Endothelial cell of umbilical vein (primary cell): ENCODE data around the gene OR10P1. TPM values are rescaled to one million over a fixed set of nuclear protein-coding genes. Genes with fewer than 3 reads are reported as not detected.

Source experiments
- BruUV-seq: library from RNA; stranded (reverse); fragments of 400-500 nt; replicated peaks from 2 replicates; lab custom pipeline; 2021; lab: Mats Ljungman, UMichigan
- CTCF ChIA-PET: fragments of 300-600, 350-600 bp; sonication (Branson Sonifier 250); formaldehyde crosslinking; loops from one replicate; lab custom pipeline; 2021; ENCODE audit warnings: antibody characterized with exemption, inconsistent platforms; lab: Charles Lee
- POLR2A ChIA-PET: fragments of 300-600, 350-600 bp; sonication (Branson Sonifier 250); formaldehyde crosslinking; loops from one replicate; lab custom pipeline; 2021; ENCODE audit warnings: antibody characterized with exemption, inconsistent platforms; lab: Charles Lee
- DNase-seq: peaks from one replicate; pipeline ENCODE4 v3.0.0-alpha.2; 2011; ENCODE audit warnings: low read depth, low spot score
- FAIRE-seq: peaks from 2 replicates; lab custom pipeline; 2011; peaks lifted over from hg19 to GRCh38; lab: Jason Lieb, UNC
- H2AFZ ChIP-seq: 2 replicates; pipeline ENCODE4 v1.6.0; 2012; ENCODE audit warnings: low read depth, low read length, control low read depth, inconsistent platforms
- H3K27ac ChIP-seq: 2 replicates; pipeline ENCODE4 v1.5.1; 2011; ENCODE audit warnings: low read depth, mild to moderate bottlenecking, control low read depth, low read length, moderate library complexity; ENCODE audit not compliant: insufficient read depth
- H3K27me3 ChIP-seq, 2 experiments: 2 replicates each; pipeline versions ENCODE4 v1.6.0 to v1.6.1; 2011; ENCODE audit warnings: low read length in 2 of 2, mixed read lengths in 1 of 2; ENCODE audit not compliant: control insufficient read depth in 2 of 2, insufficient read depth in 2 of 2
- H3K36me3 ChIP-seq, 2 experiments: 2 replicates in 1 of 2; 3 replicates in 1 of 2; pipeline ENCODE4 v1.5.1; 2011; ENCODE audit warnings: low read length in 2 of 2, mild to moderate bottlenecking in 1 of 2, moderate library complexity in 1 of 2; ENCODE audit not compliant: control insufficient read depth in 2 of 2, insufficient read depth in 2 of 2; ENCODE audit errors: extremely low read depth in 1 of 2
- H3K4me1 ChIP-seq: 3 replicates; pipeline ENCODE4 v1.5.1; 2011; ENCODE audit warnings: mild to moderate bottlenecking, low read length; ENCODE audit not compliant: control insufficient read depth, insufficient read depth; ENCODE audit errors: extremely low read depth
- H3K4me2 ChIP-seq: 2 replicates; pipeline ENCODE4 v1.6.1; 2011; ENCODE audit warnings: low read length, control low read depth, mixed read lengths; ENCODE audit not compliant: insufficient read depth
- H3K4me3 ChIP-seq, 3 experiments: fragments of 200-600 bp in 1 of 3; sonication (generic), shearing (Covaris generic) in 1 of 3; replicated peaks in 1 of 3; 2 replicates each; pipeline ENCODE4 v1.5.1; 2011 to 2016; ENCODE audit warnings: control low read depth in 3 of 3, low read length in 3 of 3, mild to moderate bottlenecking in 2 of 3, inconsistent platforms in 1 of 3, low read depth in 1 of 3, moderate library complexity in 1 of 3; ENCODE audit not compliant: insufficient read depth in 1 of 3
- H3K79me2 ChIP-seq: 2 replicates; pipeline ENCODE4 v1.6.0; 2012; ENCODE audit warnings: low read length, inconsistent platforms; ENCODE audit not compliant: control insufficient read depth, insufficient read depth
- H3K9ac ChIP-seq: replicated peaks from 2 replicates; pipeline ENCODE3; 2011; ENCODE audit warnings: low read length, control low read depth; ENCODE audit not compliant: insufficient read depth; ENCODE audit errors: extremely low read depth
- H3K9me1 ChIP-seq: replicated peaks from 3 replicates; pipeline ENCODE4 v1.6.0; 2011; ENCODE audit warnings: mild to moderate bottlenecking, low read length; ENCODE audit not compliant: control insufficient read depth, insufficient read depth; ENCODE audit errors: extremely low read depth
- H3K9me3 ChIP-seq: replicated peaks from 2 replicates; pipeline ENCODE4 v1.5.1; 2012; ENCODE audit warnings: low read length, inconsistent platforms; ENCODE audit not compliant: control insufficient read depth, insufficient read depth
- H4K20me1 ChIP-seq: replicated peaks from 2 replicates; pipeline ENCODE3; 2011; ENCODE audit warnings: mild to moderate bottlenecking, low read length; ENCODE audit not compliant: control insufficient read depth, insufficient read depth; ENCODE audit errors: extremely low read depth
- EZH2 ChIP-seq: IDR thresholded peaks from 2 replicates; pipeline ENCODE4 v1.6.1; 2012; ENCODE audit warnings: borderline replicate concordance, low read depth, mild to moderate bottlenecking, moderate library complexity, low read length, inconsistent platforms; ENCODE audit not compliant: severe bottlenecking
- FOS ChIP-seq: IDR thresholded peaks from 2 replicates; pipeline ENCODE4 v1.6.1; 2011; ENCODE audit warnings: mild to moderate bottlenecking, low read length, moderate library complexity, borderline replicate concordance; ENCODE audit not compliant: insufficient read depth
- GATA2 ChIP-seq: IDR thresholded peaks from 2 replicates; pipeline ENCODE4 v1.7.0; 2011; ENCODE audit warnings: low read depth, mild to moderate bottlenecking, moderate library complexity, mixed read lengths, low read length; ENCODE audit not compliant: insufficient read length, insufficient read depth
- JUN ChIP-seq: IDR thresholded peaks from 2 replicates; pipeline ENCODE4 v1.6.1; 2011; ENCODE audit warnings: borderline replicate concordance, low read depth; ENCODE audit not compliant: insufficient read length, insufficient read depth
- MYC ChIP-seq: IDR thresholded peaks from one replicate; pipeline ENCODE4 v1.6.1; 2011; ENCODE audit warnings: mild to moderate bottlenecking, low read depth, low read length
- POLR2A ChIP-seq: IDR thresholded peaks from 2 replicates; pipeline ENCODE4 v1.6.1; 2012; ENCODE audit warnings: low read depth, mild to moderate bottlenecking, control low read depth, low read length
- POLR2AphosphoS5 ChIP-seq: IDR thresholded peaks from 2 replicates; pipeline ENCODE4 v1.6.1; 2012; ENCODE audit warnings: low read depth, mild to moderate bottlenecking, control low read depth, low read length, moderate library complexity; ENCODE audit not compliant: insufficient read depth
- dilution Hi-C: fragments of 300-500 bp; cut with MboI; formaldehyde crosslinking; loops from one replicate; pipeline ENCODE4 v1.15.0; 2019; ENCODE audit warnings: low sequenced_read_pairs; ENCODE audit not compliant: extremely low pct_ligation_motif_present
- intact Hi-C: fragments of 100-400 bp; cut with micrococcal nuclease; formaldehyde crosslinking; loops from one replicate; pipeline ENCODE4 v1.10.0; 2022
- polyA plus RNA-seq, 4 experiments: library from polyadenylated mRNA; depleted of rRNA in 3 of 4; stranded (reverse) in 3 of 4; unstranded in 1 of 4; fragments of >200 nt; gene quantifications; 2 replicates each; pipeline versions ENCODE4 v1.2.1 to v1.2.3, GENCODE V29; 2011 to 2012; ENCODE audit warnings: missing spikeins in 1 of 4
- total RNA-seq: library from RNA; stranded (reverse); gene quantifications from 2 replicates; pipeline ENCODE4 v1.2.3, GENCODE V29; 2021
- TF ChIP-seq, protein P1 (sequence below): IDR thresholded peaks from 2 replicates; pipeline ENCODE4 v1.6.1; 2011; ENCODE audit not compliant: insufficient read depth, insufficient read length
- TF ChIP-seq, protein P2 (sequence below), 2 donors: IDR thresholded peaks; 1 replicate in 1 of 2; 2 replicates in 1 of 2; pipeline ENCODE4 v1.5.1; 2011; ENCODE audit warnings: low read length in 2 of 2, mild to moderate bottlenecking in 2 of 2, moderate library complexity in 2 of 2, control low read depth in 1 of 2, inconsistent platforms in 1 of 2, low read depth in 1 of 2; ENCODE audit not compliant: insufficient read depth in 1 of 2; ENCODE audit errors: extremely low read depth in 1 of 2

The OR10P1 gene
- total and polyA plus RNA-seq, 2 donors (not counting 3 experiments of a cell fraction or from before 2014, with no cell fraction given), result not detected

DNA sequence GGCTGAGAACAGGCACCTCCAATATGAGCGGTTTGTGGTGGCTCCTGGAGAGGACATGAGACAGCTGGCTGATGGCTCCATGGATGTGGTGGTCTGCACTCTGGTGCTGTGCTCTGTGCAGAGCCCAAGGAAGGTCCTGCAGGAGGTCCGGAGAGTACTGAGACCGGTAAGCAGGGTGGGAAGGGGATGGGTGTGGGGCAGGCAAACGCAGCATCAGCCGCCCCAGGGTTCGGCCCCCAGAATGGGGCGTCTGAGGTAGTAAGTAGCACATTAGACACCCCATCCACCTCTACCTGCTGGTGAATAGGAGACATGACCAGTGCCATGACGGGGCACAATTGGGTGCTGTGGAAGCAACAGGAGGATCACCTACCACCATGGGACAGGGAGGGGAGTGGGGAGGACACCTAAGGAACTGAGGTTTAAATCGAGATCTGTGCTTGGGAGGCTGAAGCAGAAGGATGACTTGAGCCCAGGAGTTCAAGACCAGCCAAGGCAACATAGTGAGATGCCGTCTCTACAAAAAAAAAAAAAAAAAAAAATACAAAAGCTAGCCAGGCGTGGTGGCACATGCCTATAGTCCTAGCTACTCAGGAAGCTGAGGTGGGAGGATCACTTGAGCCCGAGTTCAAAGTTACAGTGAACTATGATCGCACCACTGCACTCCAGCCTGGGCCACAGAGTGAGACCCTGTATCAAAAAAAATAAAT is 45.5 kb downstream of the OR10P1 start:
- no peak overlapping the region for H3K4me2 ChIP-seq
- intact Hi-C loops, result no loop called here
- H3K4me3 ChIP-seq, result no peak overlapping the region
- ChIA-PET POLR2A (no interaction called here), CTCF (interaction anchor here (0.7 to 2.6 kb wide), 8 partner anchors 15 to 56 kb away, joined by 3 to 10 read pairs (median 4); partner anchors contain the start of gene BLOC1S1)
- FAIRE-seq, result no peak
- H3K79me2 ChIP-seq, result no peaks in the 10 kb centered on the region
- no peak overlapping the region for H3K9ac ChIP-seq
- no peak overlapping the region for H2AFZ ChIP-seq
- H3K9me3 ChIP-seq, result no peaks in the 10 kb centered on the region
- H3K36me3 ChIP-seq, result no peaks in the 10 kb centered on the region
- DNase-seq, result no peak
- no peaks in the 10 kb centered on the region for H4K20me1 ChIP-seq
- dilution Hi-C loops, result no loop called here
- no peaks in the 10 kb centered on the region for H3K4me1 ChIP-seq
- no peak overlapping the region for H3K27ac ChIP-seq
- H3K27me3 ChIP-seq, result peaks cover 0 to 5% of the 10 kb centered on the region in 2 experiments
- TF ChIP-seq MYC (no peak), POLR2A (no peak), FOS (no peak), GATA2 (no peak), POLR2AphosphoS5 (no peak), JUN (no peak), EZH2 (no peak)
- TF ChIP-seq, protein P1, sequence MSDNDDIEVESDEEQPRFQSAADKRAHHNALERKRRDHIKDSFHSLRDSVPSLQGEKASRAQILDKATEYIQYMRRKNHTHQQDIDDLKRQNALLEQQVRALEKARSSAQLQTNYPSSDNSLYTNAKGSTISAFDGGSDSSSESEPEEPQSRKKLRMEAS, result no peak
- TF ChIP-seq, protein P2, sequence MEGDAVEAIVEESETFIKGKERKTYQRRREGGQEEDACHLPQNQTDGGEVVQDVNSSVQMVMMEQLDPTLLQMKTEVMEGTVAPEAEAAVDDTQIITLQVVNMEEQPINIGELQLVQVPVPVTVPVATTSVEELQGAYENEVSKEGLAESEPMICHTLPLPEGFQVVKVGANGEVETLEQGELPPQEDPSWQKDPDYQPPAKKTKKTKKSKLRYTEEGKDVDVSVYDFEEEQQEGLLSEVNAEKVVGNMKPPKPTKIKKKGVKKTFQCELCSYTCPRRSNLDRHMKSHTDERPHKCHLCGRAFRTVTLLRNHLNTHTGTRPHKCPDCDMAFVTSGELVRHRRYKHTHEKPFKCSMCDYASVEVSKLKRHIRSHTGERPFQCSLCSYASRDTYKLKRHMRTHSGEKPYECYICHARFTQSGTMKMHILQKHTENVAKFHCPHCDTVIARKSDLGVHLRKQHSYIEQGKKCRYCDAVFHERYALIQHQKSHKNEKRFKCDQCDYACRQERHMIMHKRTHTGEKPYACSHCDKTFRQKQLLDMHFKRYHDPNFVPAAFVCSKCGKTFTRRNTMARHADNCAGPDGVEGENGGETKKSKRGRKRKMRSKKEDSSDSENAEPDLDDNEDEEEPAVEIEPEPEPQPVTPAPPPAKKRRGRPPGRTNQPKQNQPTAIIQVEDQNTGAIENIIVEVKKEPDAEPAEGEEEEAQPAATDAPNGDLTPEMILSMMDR (IDR thresholded peaks at IDR 0.05; ENCODE audit: extremely low read depth in 1 of 2, insufficient read depth in 1 of 2, low read depth in 1 of 2, low read length in 2 of 2), result no peak
- BruUV-seq, result no TSS peak
- H3K9me1 ChIP-seq, result no peaks in the 10 kb centered on the region
